ENCODE results near the gene SHFL.

SHFL gene

GRCh38 chr19:10134040-10134439 lies 47.9 kb downstream of the SHFL start:
- DNase-seq (ENCODE audit: low spot score) = no peak

GRCh38 chr19:10135551-10136334 lies 49.6 kb downstream of the SHFL start:
- DNase-seq (ENCODE audit: low spot score) = no peak

DNA sequence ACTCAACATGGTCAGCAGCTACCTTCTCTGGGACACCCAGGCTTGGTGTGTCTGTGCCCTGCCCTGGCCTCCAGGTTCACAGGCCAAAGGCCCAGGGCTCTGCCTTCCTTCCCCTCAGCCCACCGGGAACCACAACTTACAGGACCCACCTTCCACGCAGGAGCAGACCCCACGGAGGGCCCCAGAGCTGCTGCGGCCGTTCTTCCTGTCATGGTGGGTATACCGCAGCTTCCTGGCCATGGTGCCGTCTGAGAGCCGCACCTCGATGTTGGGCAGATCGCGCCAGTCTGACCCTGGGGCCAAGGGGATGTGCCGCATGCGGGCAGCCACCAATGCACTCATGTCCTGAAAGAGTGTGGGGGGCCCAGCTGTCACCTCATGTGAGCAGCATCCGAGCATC lies 50.8 kb downstream of the SHFL start:
- no peak for DNase-seq (ENCODE audit: low spot score)

DNA sequence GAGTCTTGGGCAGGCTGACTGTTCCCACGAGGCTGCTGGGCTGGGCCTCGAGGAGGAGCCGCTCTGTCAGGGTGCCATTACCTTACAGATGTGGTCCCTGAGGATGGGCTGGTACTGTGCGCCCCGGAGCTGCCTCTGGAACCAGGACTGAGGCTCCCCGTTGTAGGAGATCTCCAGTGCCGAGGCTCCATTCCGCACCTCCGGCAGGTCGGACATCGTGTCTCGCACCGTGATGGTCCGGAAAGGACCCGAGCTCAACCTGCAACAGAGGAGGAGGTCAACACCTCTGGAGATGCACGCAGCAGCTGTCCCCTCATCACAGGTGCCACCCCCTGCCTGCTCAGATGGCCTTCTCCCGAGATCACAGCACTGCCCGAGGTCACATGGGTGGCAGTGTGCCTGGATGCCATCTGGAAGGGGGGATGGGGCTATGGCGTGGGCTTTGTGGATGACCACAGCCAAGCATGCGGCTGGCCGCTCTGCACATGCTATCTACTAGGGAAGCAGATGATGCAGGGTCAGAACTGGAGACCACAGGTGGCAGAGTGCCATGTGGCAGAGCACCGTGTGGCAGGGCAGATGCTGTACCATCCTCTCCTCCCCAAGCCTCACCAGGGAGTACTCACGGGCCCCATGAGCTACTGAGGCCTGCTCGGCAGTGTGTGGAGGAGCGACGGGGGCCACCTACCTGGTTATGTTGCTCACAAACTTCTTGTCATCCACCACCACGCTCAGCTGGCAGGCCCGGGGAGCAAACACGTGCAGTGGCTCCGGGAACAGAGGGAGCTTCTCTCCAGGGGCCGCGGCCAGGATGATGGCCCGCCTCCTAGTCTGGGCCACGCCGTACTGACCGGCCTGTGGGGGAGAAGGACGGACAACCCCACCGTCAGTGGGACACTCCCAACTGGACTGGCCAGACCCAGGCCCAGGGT lies 51.9 kb downstream of the SHFL start:
- DNase-seq (ENCODE audit: low spot score) = no peak

DNA sequence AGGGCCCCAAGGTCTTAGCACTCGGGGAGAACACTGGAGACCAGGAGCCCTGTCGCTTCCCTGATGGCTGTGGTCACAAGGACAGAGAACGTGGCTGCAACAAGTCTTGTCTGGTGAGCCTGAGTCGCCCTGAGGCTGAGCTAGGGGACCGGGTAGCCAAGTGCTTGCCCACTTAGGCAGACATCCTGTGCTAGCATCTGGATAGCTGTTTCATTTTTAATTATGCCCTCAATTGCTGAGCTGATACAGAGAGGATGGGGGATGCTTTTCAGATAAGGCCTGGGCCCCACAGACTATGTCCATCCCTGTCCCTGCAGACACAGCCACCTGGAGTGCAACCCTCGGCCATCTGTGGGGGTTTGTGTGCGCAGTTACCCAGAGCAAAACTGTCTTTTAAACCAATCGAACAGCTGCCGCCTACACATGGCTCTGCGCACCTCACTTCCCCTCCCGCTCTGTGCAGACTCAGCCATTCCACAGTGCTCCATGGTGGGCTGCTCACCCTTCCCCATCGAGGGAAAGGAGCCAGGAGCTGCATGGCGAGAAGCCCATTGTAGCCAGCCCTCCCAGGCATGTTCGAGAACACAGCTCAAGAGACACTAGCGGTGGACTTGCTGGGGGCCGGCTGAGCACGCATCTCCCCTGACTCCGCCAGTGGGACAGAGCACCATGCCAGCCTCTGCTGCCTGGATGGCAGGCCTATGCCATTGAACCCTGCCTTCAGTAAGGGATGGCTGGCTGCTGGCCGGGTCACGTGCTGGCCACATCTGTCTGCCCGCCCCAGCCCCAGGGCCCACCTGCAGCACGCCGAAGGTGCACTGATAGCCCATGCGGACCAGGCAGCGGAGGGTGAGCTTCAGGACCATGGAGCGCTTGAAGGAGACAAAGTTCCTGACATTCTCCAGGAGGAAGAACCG lies 53.0 kb downstream of the SHFL start:
- no peak for DNase-seq (ENCODE audit: low spot score)

DNA sequence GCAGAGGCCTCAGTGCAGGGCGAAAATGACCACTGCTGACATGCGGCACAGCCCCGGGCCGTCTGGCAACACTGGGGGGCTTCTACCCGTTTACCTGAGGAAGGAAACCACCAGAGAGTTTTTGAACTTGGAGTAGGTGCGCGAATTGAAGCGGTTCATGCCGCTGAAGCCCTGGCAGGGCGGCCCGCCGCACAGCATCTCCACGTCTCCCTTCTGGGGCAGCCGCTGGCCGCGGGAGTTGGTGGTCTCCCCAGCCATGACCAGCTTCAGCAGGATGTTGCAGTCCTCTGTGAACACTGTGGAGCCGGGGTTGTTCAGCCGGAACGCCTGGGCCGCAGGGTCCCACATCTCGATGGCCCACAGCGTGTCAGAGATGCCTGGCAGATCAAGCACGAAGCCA lies 53.8 kb downstream of the SHFL start:
- no peak for DNase-seq (ENCODE audit: low spot score)

DNA sequence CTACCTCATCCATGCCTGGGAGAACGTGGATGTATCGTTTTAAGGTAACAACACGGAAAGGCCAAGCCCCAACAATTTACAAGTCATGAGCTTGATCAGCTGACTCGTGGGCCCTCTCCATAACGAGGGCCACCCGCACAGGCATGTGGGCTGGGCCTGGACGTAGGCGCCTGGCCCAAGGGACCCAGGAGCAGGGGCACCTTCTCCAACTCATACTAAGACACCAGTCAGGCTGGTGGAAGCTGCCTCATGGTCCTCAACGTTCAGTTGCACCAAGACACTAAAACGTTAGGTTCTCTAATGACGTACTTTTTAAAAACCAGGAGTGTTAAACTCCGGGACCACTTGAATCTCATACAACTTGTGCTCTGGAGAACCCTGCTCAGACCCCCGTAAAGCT lies 55.4 kb downstream of the SHFL start:
- no peak for DNase-seq (ENCODE audit: low spot score)

DNA sequence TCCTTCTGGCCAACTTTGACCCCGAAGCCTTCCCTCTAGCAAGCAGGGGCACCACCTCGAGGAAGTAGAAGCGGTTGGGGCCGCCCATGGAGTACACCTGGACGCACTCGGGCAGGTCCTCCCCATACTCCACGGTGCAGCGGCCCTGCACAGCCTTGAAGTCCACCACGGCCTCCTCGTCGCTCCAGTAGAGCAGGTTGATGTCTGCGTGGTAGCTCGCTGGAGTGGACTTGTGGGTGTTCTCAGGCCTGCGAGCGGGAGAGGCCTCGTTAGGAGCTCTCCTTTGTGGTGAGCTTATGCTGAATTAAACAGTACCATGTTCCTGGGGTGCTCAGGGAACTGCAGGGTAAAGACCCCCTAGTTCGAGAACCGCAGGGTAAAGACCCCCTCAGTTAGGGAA lies 55.9 kb downstream of the SHFL start:
- no peak for DNase-seq (ENCODE audit: low spot score)
